ENCODE results near the gene NLRP6. TPM values are rescaled to one million over a fixed set of nuclear protein-coding genes. Genes with fewer than 3 reads are reported as not detected.

Gene NLRP6
- total RNA-seq, 4 donors from 2014 or later = 0.13 to 2.2 (median 0.42) TPM; not detected in 1

DNA sequence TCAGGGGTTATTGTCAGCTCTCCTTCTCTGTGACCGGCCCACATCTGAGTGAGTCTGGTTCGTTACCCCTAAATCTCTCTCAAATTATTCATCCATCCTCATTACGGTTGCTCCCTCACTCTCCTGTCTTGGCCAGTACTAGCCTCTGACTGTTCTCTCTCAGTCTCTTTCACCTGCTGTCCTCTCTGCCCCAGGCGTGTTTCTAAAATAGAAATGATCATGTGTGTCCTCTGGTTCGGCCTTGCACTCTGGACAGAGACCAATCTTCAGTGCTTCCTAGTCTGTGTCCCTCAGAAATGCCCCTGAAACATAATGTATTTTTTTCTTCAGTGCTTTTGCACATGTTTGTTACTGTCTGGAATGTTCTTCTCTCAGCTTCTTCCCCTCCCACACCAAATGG, 36.6 kb upstream of the NLRP6 start:
- Histone ChIP-seq H3K27ac (replicated peaks in 1 of 4) (no peak overlapping the region), H3K27me3 (no peaks in the 10 kb centered on the region), H3K4me3 (no peak overlapping the region), H3K9me3 (no peaks in the 10 kb centered on the region), H3K4me1 (peaks cover 14 to 25% (median 22%) of the 10 kb centered on the region in 4 donors), H3K36me3 (peaks cover 34 to 74% (median 53%) of the 10 kb centered on the region in 4 donors)
- intact Hi-C loops (cut with DNase I) = no loop called here
- DNase-seq (ENCODE audit: extremely low spot score) = no peak
- TF ChIP-seq POLR2AphosphoS5 (IDR thresholded peaks at IDR 0.05) (no peak), POLR2A (IDR thresholded peaks at IDR 0.05; ENCODE audit: low read depth) (no peak), EP300 (IDR thresholded peaks at IDR 0.05) (no peak)
- TF ChIP-seq, protein P1, sequence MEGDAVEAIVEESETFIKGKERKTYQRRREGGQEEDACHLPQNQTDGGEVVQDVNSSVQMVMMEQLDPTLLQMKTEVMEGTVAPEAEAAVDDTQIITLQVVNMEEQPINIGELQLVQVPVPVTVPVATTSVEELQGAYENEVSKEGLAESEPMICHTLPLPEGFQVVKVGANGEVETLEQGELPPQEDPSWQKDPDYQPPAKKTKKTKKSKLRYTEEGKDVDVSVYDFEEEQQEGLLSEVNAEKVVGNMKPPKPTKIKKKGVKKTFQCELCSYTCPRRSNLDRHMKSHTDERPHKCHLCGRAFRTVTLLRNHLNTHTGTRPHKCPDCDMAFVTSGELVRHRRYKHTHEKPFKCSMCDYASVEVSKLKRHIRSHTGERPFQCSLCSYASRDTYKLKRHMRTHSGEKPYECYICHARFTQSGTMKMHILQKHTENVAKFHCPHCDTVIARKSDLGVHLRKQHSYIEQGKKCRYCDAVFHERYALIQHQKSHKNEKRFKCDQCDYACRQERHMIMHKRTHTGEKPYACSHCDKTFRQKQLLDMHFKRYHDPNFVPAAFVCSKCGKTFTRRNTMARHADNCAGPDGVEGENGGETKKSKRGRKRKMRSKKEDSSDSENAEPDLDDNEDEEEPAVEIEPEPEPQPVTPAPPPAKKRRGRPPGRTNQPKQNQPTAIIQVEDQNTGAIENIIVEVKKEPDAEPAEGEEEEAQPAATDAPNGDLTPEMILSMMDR (IDR thresholded peaks at IDR 0.05) = no peak
- 91% methylated on average over 5 of the region's 5 CpGs for WGBS

DNA sequence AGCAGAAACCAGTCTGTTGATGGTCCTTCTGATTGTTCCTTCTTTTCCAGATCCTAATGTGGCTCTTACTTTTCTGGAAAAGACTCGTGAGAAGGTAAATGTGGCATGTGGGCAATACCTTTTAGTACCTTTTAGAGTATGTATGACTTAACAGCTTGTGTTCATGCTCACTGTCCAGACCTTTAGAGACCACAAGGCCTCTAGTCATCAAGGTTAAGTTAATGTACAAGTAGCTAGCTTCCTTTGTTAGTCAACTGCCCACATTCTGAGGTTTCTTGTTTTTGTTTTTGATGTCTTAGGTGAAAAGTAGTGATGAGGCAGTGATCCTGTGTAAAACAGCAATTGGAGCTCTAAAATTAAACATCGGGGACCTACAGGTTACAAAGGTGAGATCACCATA, 33.8 kb upstream of the NLRP6 start:
- peaks cover 57 to 100% (median 81%) of the 10 kb centered on the region in 4 donors for H3K36me3 ChIP-seq
- WGBS = 92% methylated on average over 2 of the region's 2 CpGs
- no peaks in the 10 kb centered on the region for H3K9me3 ChIP-seq
- intact Hi-C loops (cut with DNase I) = no loop called here
- no peak for DNase-seq (ENCODE audit: extremely low spot score)
- TF ChIP-seq POLR2AphosphoS5 (IDR thresholded peaks at IDR 0.05) (no peak), EP300 (IDR thresholded peaks at IDR 0.05) (no peak), POLR2A (IDR thresholded peaks at IDR 0.05; ENCODE audit: low read depth) (no peak)
- TF ChIP-seq, protein P1 (IDR thresholded peaks at IDR 0.05) = no peak
- H3K4me3 ChIP-seq = no peak overlapping the region
- peaks cover 0 to 10% (median 3%) of the 10 kb centered on the region in 4 donors for H3K4me1 ChIP-seq
- H3K27me3 ChIP-seq = no peaks in the 10 kb centered on the region
- H3K27ac ChIP-seq (replicated peaks in 1 of 4) = no peak overlapping the region

DNA sequence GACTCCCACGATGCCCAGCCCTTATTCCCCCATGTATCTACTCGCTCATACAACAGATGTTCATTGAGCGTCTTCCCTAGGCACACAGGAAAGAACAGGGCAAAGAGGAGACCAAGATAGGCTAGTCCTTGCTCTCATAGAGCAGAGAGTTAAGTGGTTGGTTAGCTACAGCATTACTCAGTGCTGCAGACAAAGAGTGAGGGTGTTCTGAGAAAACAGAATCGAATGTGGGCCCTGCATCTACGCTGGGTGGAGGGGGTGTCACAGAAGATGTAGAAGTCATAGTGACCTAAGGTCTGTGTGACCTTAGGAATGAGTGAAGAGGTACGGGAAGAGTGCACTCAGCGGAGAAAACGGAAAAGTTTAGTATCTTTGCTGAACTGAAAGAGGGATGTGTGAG, 29.1 kb upstream of the NLRP6 start:
- Histone ChIP-seq H3K27me3 (no peaks in the 10 kb centered on the region), H3K9me3 (no peaks in the 10 kb centered on the region), H3K4me1 (no peaks in the 10 kb centered on the region), H3K36me3 (peaks cover 69 to 99% (median 96%) of the 10 kb centered on the region in 4 donors), H3K27ac (replicated peaks in 1 of 4) (no peak overlapping the region), H3K4me3 (no peak overlapping the region)
- DNase-seq (ENCODE audit: extremely low spot score) = no peak
- TF ChIP-seq, protein P1 (IDR thresholded peaks at IDR 0.05) = no peak
- TF ChIP-seq POLR2AphosphoS5 (IDR thresholded peaks at IDR 0.05) (no peak), EP300 (IDR thresholded peaks at IDR 0.05) (no peak)
- intact Hi-C loops (cut with DNase I) = no loop called here
- WGBS = 93% methylated on average over 8 of the region's 8 CpGs

DNA sequence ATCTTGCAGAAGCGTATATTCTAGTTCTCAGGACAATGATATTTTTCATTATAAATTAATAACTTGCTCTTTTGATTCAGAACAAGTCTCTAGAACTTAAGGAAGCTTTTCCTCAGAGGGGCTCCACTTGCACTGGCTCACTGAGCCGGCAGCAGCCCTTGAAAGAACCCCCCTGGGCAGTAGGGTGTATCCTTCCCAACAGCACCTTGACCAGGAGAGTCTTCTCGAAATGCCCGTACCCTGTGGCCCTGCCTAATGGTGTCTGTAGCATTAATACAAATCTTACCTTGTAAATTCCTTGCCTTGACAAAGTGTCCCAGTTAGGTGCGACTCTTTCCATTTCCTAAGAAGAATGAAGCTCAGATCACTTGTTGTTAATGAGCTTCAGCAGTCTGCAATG, 27.9 kb upstream of the NLRP6 start:
- Histone ChIP-seq H3K36me3 (peaks cover 57 to 87% (median 85%) of the 10 kb centered on the region in 4 donors), H3K9me3 (no peaks in the 10 kb centered on the region), H3K27me3 (no peaks in the 10 kb centered on the region), H3K27ac (replicated peaks in 1 of 4) (no peak overlapping the region), H3K4me3 (no peak overlapping the region), H3K4me1 (no peaks in the 10 kb centered on the region)
- TF ChIP-seq POLR2AphosphoS5 (IDR thresholded peaks at IDR 0.05) = no peak
- TF ChIP-seq, protein P1 (IDR thresholded peaks at IDR 0.05) = no peak
- no peak for TF ChIP-seq EP300 (IDR thresholded peaks at IDR 0.05)
- no peak for TF ChIP-seq POLR2A (IDR thresholded peaks at IDR 0.05; ENCODE audit: low read depth)
- intact Hi-C loops (cut with DNase I) = loop anchor here (5.0 kb wide), 1 partner anchor 112 kb away; no protein-coding TSS in a partner anchor
- 85% methylated on average over 5 of the region's 5 CpGs for WGBS
- DNase-seq (ENCODE audit: extremely low spot score) = no peak

DNA sequence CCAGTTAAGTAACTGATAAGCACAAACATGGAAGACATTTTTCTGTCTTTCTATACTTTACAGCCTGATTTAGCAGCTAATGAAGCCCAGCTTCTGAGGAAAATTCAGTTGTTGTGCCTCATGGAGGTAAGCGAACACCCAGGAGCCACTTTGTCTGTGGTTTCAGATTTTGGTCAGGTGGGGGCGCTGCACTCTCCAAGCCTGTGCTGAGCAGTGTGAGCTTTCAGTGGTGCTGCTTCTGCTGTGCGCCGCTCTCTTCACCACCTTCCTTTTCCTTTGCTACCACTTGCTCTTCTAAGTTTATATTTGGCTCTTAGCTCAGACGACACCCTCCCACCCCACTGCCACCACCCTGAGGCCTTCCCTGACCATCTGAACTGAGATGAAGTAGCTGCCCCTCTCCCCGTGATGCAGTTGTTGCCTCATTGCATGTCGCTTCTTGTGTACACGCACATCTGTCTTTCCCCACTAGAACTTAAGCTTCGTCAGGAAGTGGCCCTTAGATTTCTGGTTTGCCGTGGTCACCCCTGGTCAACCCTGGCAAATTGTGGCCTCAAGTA, 27.4 kb upstream of the NLRP6 start:
- Histone ChIP-seq H3K36me3 (peaks cover 53 to 81% (median 80%) of the 10 kb centered on the region in 4 donors), H3K27me3 (no peaks in the 10 kb centered on the region), H3K4me3 (no peak overlapping the region), H3K27ac (replicated peaks in 1 of 4) (peak overlapping the region in 1 of 4 donors; percentile 11), H3K4me1 (no peaks in the 10 kb centered on the region), H3K9me3 (no peaks in the 10 kb centered on the region)
- TF ChIP-seq POLR2AphosphoS5 (IDR thresholded peaks at IDR 0.05) (peak in 1 of 2 donors; percentile 27), POLR2A (IDR thresholded peaks at IDR 0.05; ENCODE audit: low read depth) (no peak)
- TF ChIP-seq, protein P1 (IDR thresholded peaks at IDR 0.05) = peak; percentile 56 to 64 (median 58)
- no peak for DNase-seq (ENCODE audit: extremely low spot score)
- WGBS = 81% methylated on average over 10 of the region's 10 CpGs
- intact Hi-C loops (cut with DNase I) = loop anchor here (5.0 kb wide), 1 partner anchor 111 kb away; no protein-coding TSS in a partner anchor

Data from esophagus muscularis mucosa (tissue), 4 donors.